ENCODE results near the gene IQSEC3.

DNA sequence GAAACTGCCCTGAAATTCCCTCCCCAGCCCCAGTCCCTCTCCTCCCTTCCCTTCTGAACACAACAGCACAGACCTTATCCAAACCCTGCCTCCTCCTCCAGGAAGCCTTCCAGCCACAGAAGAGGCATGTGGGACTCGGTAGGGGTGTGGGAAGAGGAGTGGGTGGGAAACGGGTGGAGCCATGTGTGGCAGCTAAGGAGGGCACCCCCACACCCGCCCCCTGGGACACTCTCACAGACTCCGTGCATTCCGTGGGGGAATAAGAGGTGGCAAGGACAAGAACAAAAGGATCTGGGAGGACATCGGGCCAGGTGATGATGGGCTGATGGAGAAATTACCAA lies 123.0 kb downstream of the IQSEC3 start:
- TF ChIP-seq POLR2A (IDR thresholded peaks at IDR 0.05; ENCODE audit: low read length) (no peak), GATA1 (IDR thresholded peaks at IDR 0.05; ENCODE audit: low read depth, low read length) (no peak)

All from erythroblast (primary cell).